Sigmoid colon (tissue), 7 donors: ENCODE results near the gene SLC18B1. TPM values are rescaled to one million over a fixed set of nuclear protein-coding genes. Genes with fewer than 3 reads are reported as not detected.

Source experiments
- DNase-seq: peaks from one replicate; pipeline ENCODE4 v3.0.0-alpha.2; 2019
- H3K27ac ChIP-seq, 4 donors: fragments of 200-600 bp; sonication (generic); one replicate each; pipeline ENCODE4 v1.5.1; 2016 to 2019; ENCODE audit warnings: mild to moderate bottlenecking in 1 of 4
- H3K27me3 ChIP-seq, 3 donors: fragments of 200-600 bp; sonication (generic); one replicate each; pipeline ENCODE4 v1.5.1; 2019; ENCODE audit warnings: mild to moderate bottlenecking in 1 of 3
- H3K36me3 ChIP-seq, 4 donors: fragments of 200-600 bp; sonication (generic); one replicate each; pipeline ENCODE4 v1.5.1; 2016 to 2019
- H3K4me1 ChIP-seq, 4 donors: fragments of 200-600 bp; sonication (generic); one replicate each; pipeline ENCODE4 v1.5.1; 2017 to 2019
- H3K4me3 ChIP-seq, 4 donors: fragments of 200-600 bp; sonication (generic); one replicate each; pipeline ENCODE4 v1.5.1; 2017 to 2019; ENCODE audit warnings: mild to moderate bottlenecking in 2 of 4, moderate library complexity in 1 of 4
- H3K9me3 ChIP-seq, 4 donors: fragments of 200-600 bp in 3 of 4; sonication (generic) in 3 of 4; one replicate each; pipeline versions ENCODE4 v1.5.1 to v1.6.1; 2013 to 2019
- CTCF ChIP-seq, 4 experiments: fragments of 450-650 bp in 3 of 4; fragments of 200-600 bp in 1 of 4; IDR thresholded peaks; one replicate each; pipeline ENCODE4 v1.5.1; 2016 to 2019; ENCODE audit warnings: antibody characterized with exemption in 4 of 4, mild to moderate bottlenecking in 3 of 4, moderate library complexity in 2 of 4
- EP300 ChIP-seq, 4 donors: sonication (generic); formaldehyde crosslinking; IDR thresholded peaks; one replicate each; pipeline ENCODE4 v1.6.1; 2017; ENCODE audit warnings: antibody characterized with exemption in 4 of 4
- POLR2A ChIP-seq, 2 donors: fragments of 450-650 bp; IDR thresholded peaks; one replicate each; pipeline ENCODE4 v1.6.1; 2016; ENCODE audit warnings: antibody characterized with exemption in 2 of 2, mild to moderate bottlenecking in 2 of 2, moderate library complexity in 2 of 2
- POLR2AphosphoS5 ChIP-seq, 4 donors: sonication (generic); formaldehyde crosslinking; IDR thresholded peaks; one replicate each; pipeline ENCODE4 v1.6.1; 2017; ENCODE audit warnings: antibody characterized with exemption in 4 of 4
- WGBS, 2 donors: extraction: QIAGEN DNeasy Blood & Tissue Kit; methylation state at CpG; one replicate each; pipeline ENCODE4 v1.1.7; 2013; 5-methylcytosine and 5-hydroxymethylcytosine counted together
- intact Hi-C: fragments of 100-400 bp; cut with DNase I; formaldehyde crosslinking; loops from one replicate; pipeline ENCODE4 v1.15.1; 2023
- polyA plus RNA-seq, 3 donors: library from polyadenylated mRNA; stranded (reverse); fragments of 200-250 nt; gene quantifications; one replicate each; pipeline ENCODE4 v1.2.3, GENCODE V29; 2013
- small RNA-seq, 3 donors: library from RNA; depleted of rRNA; stranded (forward); fragments of <200 nt; gene quantifications; one replicate each; pipeline ENCODE3, GENCODE V24; 2016
- total RNA-seq, 4 donors: library from RNA; depleted of rRNA; stranded (reverse); fragments of >200 nt; gene quantifications; one replicate each; pipeline ENCODE4 v1.1.0, GENCODE V29; 2016
- donor health status: healthy with polysubstance abuse.
- donor health status: Bipolar disorder and iron deficiency.
- donor health status: healthy.

Gene SLC18B1
- total and polyA plus RNA-seq, 7 donors = 3.0 to 9.1 (median 7.8) TPM

- no peaks in the 10 kb centered on the region for H3K27me3 ChIP-seq
- H3K4me1 ChIP-seq = peaks cover 0 to 6% (median 2%) of the 10 kb centered on the region in 4 donors
- intact Hi-C loops = no loop called here
- no peak overlapping the region for H3K4me3 ChIP-seq
- whole genome bisulfite sequencing, 2 donors = 90 to 93% methylated on average over 4 of the region's 4 CpGs
- H3K36me3 ChIP-seq = no peaks in the 10 kb centered on the region
- no peaks in the 10 kb centered on the region for H3K9me3 ChIP-seq
- no peak for TF ChIP-seq EP300 (IDR thresholded peaks at IDR 0.05)
- H3K27ac ChIP-seq = no peak overlapping the region
- no peak for DNase-seq
These were observed 71.8 kb downstream of the SLC18B1 start for GRCh38 chr6:132726608-132726975.

GRCh38 chr6:132725947-132726607 lies 72.4 kb downstream of the SLC18B1 start:
- H3K36me3 ChIP-seq = no peaks in the 10 kb centered on the region
- no peak for DNase-seq
- 60 to 63% methylated on average over 6 of the region's 6 CpGs for WGBS, 2 donors
- TF ChIP-seq POLR2A (IDR thresholded peaks at IDR 0.05) = no peak
- no peak for TF ChIP-seq POLR2AphosphoS5 (IDR thresholded peaks at IDR 0.05)
- TF ChIP-seq CTCF (IDR thresholded peaks at IDR 0.05) = no peak
- TF ChIP-seq EP300 (IDR thresholded peaks at IDR 0.05) = no peak
- H3K4me1 ChIP-seq = peaks cover 0 to 6% (median 2%) of the 10 kb centered on the region in 4 donors
- no peak overlapping the region for H3K4me3 ChIP-seq
- no peak overlapping the region for H3K27ac ChIP-seq
- intact Hi-C loops = no loop called here
- no peaks in the 10 kb centered on the region for H3K9me3 ChIP-seq
- H3K27me3 ChIP-seq = no peaks in the 10 kb centered on the region

- intact Hi-C loops = no loop called here
- H3K27ac ChIP-seq = no peak overlapping the region
These were observed 73.0 kb downstream of the SLC18B1 start for GRCh38 chr6:132725471-132725870.

GRCh38 chr6:132719736-132720448 lies 78.5 kb downstream of the SLC18B1 start:
- H3K27me3 ChIP-seq = no peaks in the 10 kb centered on the region
- no peak overlapping the region for H3K27ac ChIP-seq
- no peaks in the 10 kb centered on the region for H3K36me3 ChIP-seq
- no peaks in the 10 kb centered on the region for H3K9me3 ChIP-seq
- DNase-seq = no peak
- no peaks in the 10 kb centered on the region for H3K4me1 ChIP-seq
- intact Hi-C loops = no loop called here
- H3K4me3 ChIP-seq = no peak overlapping the region
- 83 to 89% methylated on average over 10 of the region's 10 CpGs for WGBS, 2 donors
- no peak for TF ChIP-seq EP300 (IDR thresholded peaks at IDR 0.05)

More at GRCh38 chr6:132725471-132725870, 73.0 kb downstream of the SLC18B1 start:
- TF ChIP-seq CTCF (IDR thresholded peaks at IDR 0.05) = no peak
- no peak for TF ChIP-seq EP300 (IDR thresholded peaks at IDR 0.05)
- Histone ChIP-seq H3K36me3 (no peaks in the 10 kb centered on the region), H3K27me3 (no peaks in the 10 kb centered on the region), H3K9me3 (no peaks in the 10 kb centered on the region), H3K4me1 (peaks cover 0 to 2% (median under 1%) of the 10 kb centered on the region in 4 donors), H3K4me3 (no peak overlapping the region)
- DNase-seq = no peak
- 64 to 87% methylated on average over 6 of the region's 6 CpGs for WGBS, 2 donors

Small RNA genes lying within 50 kb of the gene (small RNA-seq; reads per million reads assigned to genes)
- gene SNORA33 (6.8 to 10.6 (median 8.2) reads per million in 3 donors), gene SNORD100 (1,701 to 9,239 (median 2,595) reads per million in 3 donors), gene SNORD101 (4,589 to 10,830 (median 6,802) reads per million in 3 donors)

Other genes starting within 250 kb of the SLC18B1 start
- gene TAAR8, start 246.0 kb downstream of the SLC18B1 start, total RNA-seq = not detected
- not detected for gene TAAR8, start 246.0 kb downstream of the SLC18B1 start, polyA plus RNA-seq
- not detected for gene TAAR6, start 228.3 kb downstream of the SLC18B1 start, total RNA-seq
- gene TAAR6, start 228.3 kb downstream of the SLC18B1 start, polyA plus RNA-seq = not detected
- gene TAAR5, start 208.9 kb downstream of the SLC18B1 start, total RNA-seq = not detected
- gene TAAR5, start 208.9 kb downstream of the SLC18B1 start, polyA plus RNA-seq = under 1 TPM in 1 of 3 donors, not detected in 2; 0.60 TPM
- not detected for gene TAAR2, start 174.4 kb downstream of the SLC18B1 start, total RNA-seq
- gene TAAR2, start 174.4 kb downstream of the SLC18B1 start, polyA plus RNA-seq = not detected
- not detected for gene TAAR1, start 139.5 kb downstream of the SLC18B1 start, total RNA-seq
- gene TAAR1, start 139.5 kb downstream of the SLC18B1 start, polyA plus RNA-seq = not detected
- gene VNN1, start 84.6 kb downstream of the SLC18B1 start, total RNA-seq = 1 to 10 TPM in 2 of 4 donors, under 1 TPM in 1, not detected in 1; 0.83 to 3.2 (median 2.6) TPM
- 1 to 10 TPM; 1.6 to 3.0 (median 2.4) TPM for gene VNN1, start 84.6 kb downstream of the SLC18B1 start, polyA plus RNA-seq
- 1 to 10 TPM in 3 of 4 donors, under 1 TPM in 1; 0.81 to 5.4 (median 3.1) TPM for gene VNN2, start 40.7 kb downstream of the SLC18B1 start, total RNA-seq
- gene VNN2, start 40.7 kb downstream of the SLC18B1 start, polyA plus RNA-seq = 1 to 10 TPM; 3.6 to 5.5 (median 3.9) TPM
- 1,000 to 10,000 TPM; 1,300 to 3,522 (median 2,686) TPM for gene RPS12, start 15.9 kb upstream of the SLC18B1 start, total RNA-seq
- 1,000 to 10,000 TPM; 3,038 to 5,166 (median 3,700) TPM for gene RPS12, start 15.9 kb upstream of the SLC18B1 start, polyA plus RNA-seq